Left hindlimb (tissue), 1 donor: ENCODE results near the gene DFFA.
"Not testable (repeated sequence)": the region's sequence is repeated elsewhere in the genome, so short reads cannot be mapped to it uniquely, and the experiment has no call there.

Experiments
- DNase-seq: peaks from one replicate; pipeline ENCODE4 v3.0.0-alpha.2; 2018

The DFFA gene

GRCh38 chr1:10457462-10457861 is 14.9 kb downstream of the DFFA start:
- DNase-seq: not testable (repeated sequence)

GRCh38 chr1:10456661-10457060 is 15.7 kb downstream of the DFFA start:
- no peak for DNase-seq

GRCh38 chr1:10456048-10456447 is 16.3 kb downstream of the DFFA start:
- no peak for DNase-seq

GRCh38 chr1:10451287-10451686 is 21.0 kb downstream of the DFFA start:
- peak; percentile 49 for DNase-seq

GRCh38 chr1:10450836-10451235 is 21.5 kb downstream of the DFFA start:
- DNase-seq: no peak

- DNase-seq: peak; percentile 43
These were observed 22.0 kb downstream of the DFFA start for GRCh38 chr1:10450156-10450814.

- no peak for DNase-seq
These were observed 22.6 kb downstream of the DFFA start, which contains the start of gene CORT for GRCh38 chr1:10449751-10450150. Gene CORT, plus strand, starts transcription at chr1:10450031. Its CDS starts 193 bp downstream, at chr1:10450224.

GRCh38 chr1:10446790-10447422 is 25.4 kb downstream of the DFFA start:
- no peak for DNase-seq

GRCh38 chr1:10444795-10445397 is 27.4 kb downstream of the DFFA start:
- no peak for DNase-seq

GRCh38 chr1:10444248-10444647 is 28.1 kb downstream of the DFFA start:
- DNase-seq: no peak

GRCh38 chr1:10440794-10441193 is 31.5 kb downstream of the DFFA start:
- no peak for DNase-seq

- no peak for DNase-seq
These were observed 32.0 kb downstream of the DFFA start for GRCh38 chr1:10440305-10440704.

GRCh38 chr1:10438677-10439163 is 33.6 kb downstream of the DFFA start:
- DNase-seq: no peak

GRCh38 chr1:10437052-10437451 is 35.3 kb downstream of the DFFA start:
- no peak for DNase-seq

- no peak for DNase-seq
These were observed 37.7 kb downstream of the DFFA start for GRCh38 chr1:10434590-10434989.

GRCh38 chr1:10433790-10434189 is 38.5 kb downstream of the DFFA start:
- no peak for DNase-seq

- no peak for DNase-seq
These were observed 39.2 kb downstream of the DFFA start for GRCh38 chr1:10432910-10433700.

GRCh38 chr1:10431070-10431730 is 41.1 kb downstream of the DFFA start:
- no peak for DNase-seq

- DNase-seq: peak; percentile 93
These were observed 41.9 kb downstream of the DFFA start, which contains the start of gene CENPS for GRCh38 chr1:10430216-10431069. Gene CENPS, plus strand, starts transcription at chr1:10430433. Its CDS starts 85 bp downstream, at chr1:10430518.

- no peak for DNase-seq
These were observed 42.5 kb downstream of the DFFA start for GRCh38 chr1:10429868-10430215.

GRCh38 chr1:10428984-10429383 is 43.3 kb downstream of the DFFA start:
- DNase-seq: no peak

GRCh38 chr1:10426535-10426848 is 45.8 kb downstream of the DFFA start:
- DNase-seq: not testable (repeated sequence)
